Neural cell (in vitro differentiated cells): ENCODE data around the gene IBA57. TPM values are rescaled to one million over a fixed set of nuclear protein-coding genes. Genes with fewer than 3 reads are reported as not detected.

Source experiments
- H2AFZ ChIP-seq: fragments of 200-600, 300-800 bp; sonication (generic), shearing (Covaris generic); 2 replicates; pipeline ENCODE4 v1.6.0; 2014; ENCODE audit warnings: low read depth, mild to moderate bottlenecking, antibody characterized with exemption, low read length, moderate library complexity
- H3F3A ChIP-seq: fragments of 200-600 bp; shearing (Covaris generic); 2 replicates; pipeline ENCODE4 v1.6.1; 2016; ENCODE audit warnings: mild to moderate bottlenecking, moderate library complexity, mixed read lengths, antibody characterized with exemption, low read length; ENCODE audit not compliant: insufficient read depth, poor library complexity, severe bottlenecking
- H3K27ac ChIP-seq: fragments of 200-600, 300-800 bp; sonication (generic), shearing (Covaris generic); 2 replicates; pipeline ENCODE4 v1.5.1; 2014; ENCODE audit warnings: mild to moderate bottlenecking, low read length, moderate library complexity
- H3K27me3 ChIP-seq: fragments of 300-800, 200-600 bp; sonication (generic), shearing (Covaris generic); 2 replicates; pipeline ENCODE4 v1.6.0; 2014; ENCODE audit warnings: mild to moderate bottlenecking, low read depth, low read length, moderate library complexity; ENCODE audit not compliant: insufficient read depth
- H3K36me3 ChIP-seq: fragments of 300-800, 200-600 bp; sonication (generic), shearing (Covaris generic); 2 replicates; pipeline ENCODE4 v1.5.1; 2014; ENCODE audit warnings: mild to moderate bottlenecking, antibody characterized with exemption, low read length, moderate library complexity; ENCODE audit not compliant: insufficient read depth
- H3K4me2 ChIP-seq: fragments of 300-800, 200-600 bp; sonication (generic), shearing (Covaris generic); 2 replicates; pipeline ENCODE4 v1.6.0; 2014; ENCODE audit warnings: mild to moderate bottlenecking, low read length
- H3K4me3 ChIP-seq: fragments of 300-800, 200-600 bp; sonication (generic), shearing (Covaris generic); 2 replicates; pipeline ENCODE4 v1.5.1; 2014; ENCODE audit warnings: mild to moderate bottlenecking, low read length, moderate library complexity
- H3K79me2 ChIP-seq: fragments of 200-600 bp; shearing (Covaris generic); replicated peaks from 2 replicates; pipeline ENCODE4 v1.6.0; 2014; ENCODE audit warnings: mild to moderate bottlenecking, low read length, moderate library complexity; ENCODE audit not compliant: insufficient read depth
- H3K9ac ChIP-seq: fragments of 300-800, 200-600 bp; sonication (generic), shearing (Covaris generic); 2 replicates; pipeline ENCODE4 v1.6.1; 2016; ENCODE audit warnings: mild to moderate bottlenecking, low read length, mixed read lengths
- H3K9me2 ChIP-seq: fragments of 200-600 bp; shearing (Covaris generic); 2 replicates; pipeline ENCODE4 v1.6.1; 2016; ENCODE audit warnings: mild to moderate bottlenecking, low read length, mixed read lengths; ENCODE audit not compliant: insufficient read depth
- H3K9me3 ChIP-seq: fragments of 200-600, 300-800 bp; sonication (generic), shearing (Covaris generic); 2 replicates; pipeline ENCODE4 v1.6.1; 2016; ENCODE audit warnings: mild to moderate bottlenecking, mixed run types, low read length, moderate library complexity, mixed read lengths
- H4K20me1 ChIP-seq: fragments of 200-600 bp; shearing (Covaris generic); 2 replicates; pipeline ENCODE4 v1.6.1; 2016; ENCODE audit warnings: mild to moderate bottlenecking, mixed run types; ENCODE audit not compliant: insufficient read depth
- CTCF ChIP-seq: fragments of 450-650 bp; IDR thresholded peaks from 2 replicates; pipeline ENCODE4 v1.5.1; 2014; ENCODE audit warnings: antibody characterized with exemption, mild to moderate bottlenecking, moderate library complexity; ENCODE audit not compliant: poor library complexity, severe bottlenecking
- EP300 ChIP-seq: fragments of 450-650 bp; conservative IDR thresholded peaks from 2 replicates; pipeline ENCODE4 v1.6.1; 2014; ENCODE audit warnings: antibody characterized with exemption, mild to moderate bottlenecking, moderate library complexity; ENCODE audit not compliant: poor library complexity, severe bottlenecking
- EZH2 ChIP-seq: fragments of 200-600, 300-800 bp; shearing (Covaris generic), sonication (generic); IDR thresholded peaks from 2 replicates; pipeline ENCODE4 v1.6.1; 2014; ENCODE audit warnings: antibody characterized with exemption, low read length, borderline replicate concordance, mild to moderate bottlenecking; ENCODE audit not compliant: insufficient read depth, poor library complexity, severe bottlenecking
- MXI1 ChIP-seq: fragments of 450-650 bp; conservative IDR thresholded peaks from 2 replicates; pipeline ENCODE4 v1.6.1; 2014; ENCODE audit warnings: antibody characterized with exemption, mild to moderate bottlenecking; ENCODE audit not compliant: poor library complexity, severe bottlenecking
- POLR2AphosphoS5 ChIP-seq: IDR thresholded peaks from 2 replicates; pipeline ENCODE4 v1.6.1; 2012
- RAD21 ChIP-seq: fragments of 450-650 bp; conservative IDR thresholded peaks from 2 replicates; pipeline ENCODE4 v1.6.1; 2014; ENCODE audit warnings: antibody characterized with exemption, mild to moderate bottlenecking, moderate library complexity
- REST ChIP-seq: IDR thresholded peaks from 2 replicates; pipeline ENCODE4 v1.6.1; 2012; ENCODE audit warnings: borderline replicate concordance
- SMC3 ChIP-seq: fragments of 450-650 bp; conservative IDR thresholded peaks from 2 replicates; pipeline ENCODE4 v1.6.1; 2014; ENCODE audit warnings: antibody characterized with exemption, mild to moderate bottlenecking, moderate library complexity; ENCODE audit not compliant: poor library complexity
- TAF1 ChIP-seq: IDR thresholded peaks from 2 replicates; pipeline ENCODE4 v1.6.1; 2012; ENCODE audit warnings: low read depth
- polyA plus RNA-seq: library from polyadenylated mRNA; depleted of rRNA; stranded (reverse); fragments of >200 nt; gene quantifications from 2 replicates; pipeline ENCODE4 v1.2.3, GENCODE V29; 2014

IBA57 gene
- polyA plus RNA-seq, 1 donor from 2014 or later, result 5.5 TPM

GRCh38 chr1:228180271-228180958 is 14.8 kb downstream of the IBA57 start:
- no peak overlapping the region for H2AFZ ChIP-seq
- no peak overlapping the region for H3K27ac ChIP-seq
- no peaks in the 10 kb centered on the region for H4K20me1 ChIP-seq
- H3K9ac ChIP-seq, result no peak overlapping the region
- no peaks in the 10 kb centered on the region for H3K36me3 ChIP-seq
- no peak overlapping the region for H3K4me2 ChIP-seq
- H3K9me3 ChIP-seq, result no peaks in the 10 kb centered on the region
- no peaks in the 10 kb centered on the region for H3K9me2 ChIP-seq
- H3K79me2 ChIP-seq, result no peaks in the 10 kb centered on the region
- H3K27me3 ChIP-seq, result no peaks in the 10 kb centered on the region
- no peak for TF ChIP-seq RAD21
- TF ChIP-seq SMC3, result no peak
- no peak for TF ChIP-seq EZH2
- no peak for TF ChIP-seq REST
- TF ChIP-seq TAF1, result no peak
- no peak for TF ChIP-seq MXI1
- TF ChIP-seq CTCF, result no peak
- TF ChIP-seq POLR2AphosphoS5, result no peak
- no peak for TF ChIP-seq EP300
- H3F3A ChIP-seq, result no peaks in the 10 kb centered on the region
- no peak overlapping the region for H3K4me3 ChIP-seq

GRCh38 chr1:228180959-228181644 is 15.5 kb downstream of the IBA57 start:
- no peaks in the 10 kb centered on the region for H3K9me3 ChIP-seq
- H4K20me1 ChIP-seq, result no peaks in the 10 kb centered on the region
- no peaks in the 10 kb centered on the region for H3K27me3 ChIP-seq
- H2AFZ ChIP-seq, result no peak overlapping the region
- no peaks in the 10 kb centered on the region for H3K79me2 ChIP-seq
- H3K9ac ChIP-seq, result no peak overlapping the region
- no peak overlapping the region for H3K27ac ChIP-seq
- no peaks in the 10 kb centered on the region for H3K36me3 ChIP-seq
- no peaks in the 10 kb centered on the region for H3F3A ChIP-seq
- H3K4me2 ChIP-seq, result no peak overlapping the region
- H3K9me2 ChIP-seq, result no peaks in the 10 kb centered on the region
- no peak for TF ChIP-seq REST
- no peak for TF ChIP-seq TAF1
- no peak for TF ChIP-seq MXI1
- no peak for TF ChIP-seq RAD21
- no peak for TF ChIP-seq CTCF
- no peak for TF ChIP-seq SMC3
- H3K4me3 ChIP-seq, result no peak overlapping the region
